Spinal cord (tissue), 10 donors: ENCODE data around the gene RASAL3. TPM values are rescaled to one million over a fixed set of nuclear protein-coding genes. Genes with fewer than 3 reads are reported as not detected.

Experiments used
- DNase-seq, 6 donors: peaks; one replicate each; pipeline versions ENCODE4 v3.0.0 to v3.0.0-alpha.2; 2013 to 2015; ENCODE audit warnings: low spot score in 6 of 6, low read depth in 4 of 6
- H3K27ac ChIP-seq: one replicate; pipeline ENCODE4 v1.5.1; 2013; ENCODE audit warnings: low read depth, low read length, control low read depth
- H3K27me3 ChIP-seq: one replicate; pipeline ENCODE4 v1.6.1; 2013; ENCODE audit warnings: low read length; ENCODE audit not compliant: control insufficient read depth, insufficient read depth
- H3K36me3 ChIP-seq: one replicate; pipeline ENCODE4 v1.6.1; 2013; ENCODE audit warnings: low read length; ENCODE audit not compliant: control insufficient read depth, insufficient read depth
- H3K4me1 ChIP-seq: one replicate; pipeline ENCODE4 v1.6.1; 2013; ENCODE audit warnings: low read length; ENCODE audit not compliant: control insufficient read depth, insufficient read depth
- H3K4me3 ChIP-seq: one replicate; pipeline ENCODE4 v1.5.1; 2013; ENCODE audit warnings: low read depth, low read length, control low read depth
- H3K9me3 ChIP-seq: one replicate; pipeline ENCODE4 v1.6.1; 2013; ENCODE audit warnings: low read length; ENCODE audit not compliant: control insufficient read depth, insufficient read depth
- WGBS: methylation state at CpG from one replicate; pipeline ENCODE4 v1.1.5; 2013; ENCODE audit warnings: missing lambda C conversion rate; ENCODE audit not compliant: insufficient coverage; 5-methylcytosine and 5-hydroxymethylcytosine counted together
- polyA plus RNA-seq, 2 donors: library from polyadenylated mRNA; unstranded; fragments of 120-200 nt; gene quantifications; one replicate each; pipeline ENCODE4 v1.2.1, GENCODE V29; 2013; ENCODE audit not compliant: insufficient read length in 2 of 2
- total RNA-seq, 2 donors: library from RNA; depleted of rRNA in 1 of 2; stranded (reverse); fragments of 120-200 nt in 1 of 2; fragments of >200 nt in 1 of 2; gene quantifications; one replicate each; pipeline versions ENCODE4 v1.2.3 to v1.2.4, GENCODE V29; 2013 to 2014
- donor health status: healthy.

The RASAL3 gene
- total and polyA plus RNA-seq, 4 donors, result 1.9 to 4.2 (median 2.8) TPM

DNA sequence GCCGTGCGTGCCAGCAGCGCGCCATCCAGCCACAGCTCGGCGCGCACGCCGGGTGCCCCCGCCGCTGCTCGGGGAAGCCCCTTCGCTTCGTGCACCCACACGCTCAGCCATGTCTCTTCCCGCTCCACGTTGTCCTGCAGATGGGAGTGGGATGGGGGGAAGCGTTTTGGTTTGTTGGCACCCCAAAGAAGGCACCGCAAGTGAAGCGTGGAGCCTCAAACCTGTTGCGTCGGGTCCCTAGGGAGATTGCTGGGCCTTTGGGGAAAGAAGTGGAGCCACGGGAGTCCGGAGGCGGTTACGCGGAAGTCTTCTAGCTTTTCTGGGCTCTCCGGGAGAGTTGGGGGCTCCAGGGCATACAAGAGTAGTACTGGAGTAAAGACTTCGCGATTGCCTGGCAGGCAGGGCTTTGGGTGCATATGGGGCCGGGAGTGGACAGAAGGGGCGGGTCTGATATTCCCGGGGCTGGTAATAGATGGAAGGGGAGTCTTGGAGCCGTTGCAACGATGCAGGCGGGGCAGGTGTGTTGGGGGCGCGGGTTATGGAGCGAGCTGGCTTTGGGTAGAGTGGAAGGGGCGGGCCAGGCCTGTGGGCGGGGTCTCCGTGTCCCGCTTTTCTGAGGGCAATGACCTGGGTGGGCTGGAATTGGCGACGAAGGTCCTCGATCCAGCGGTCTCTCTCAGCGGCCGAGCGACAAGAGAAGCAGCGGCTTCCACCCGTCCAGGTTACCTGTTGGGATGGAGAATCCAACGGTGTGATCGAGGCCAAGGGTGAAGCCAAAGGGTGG is 6.5 kb downstream of the RASAL3 start:
- no peaks in the 10 kb centered on the region for H3K9me3 ChIP-seq
- no peak for DNase-seq
- 6% methylated on average over 49 of the region's 54 CpGs for WGBS
- no peaks in the 10 kb centered on the region for H3K36me3 ChIP-seq
- no peak overlapping the region for H3K4me3 ChIP-seq
- peaks cover 59% of the 10 kb centered on the region for H3K27me3 ChIP-seq
- H3K27ac ChIP-seq, result no peak overlapping the region
- peaks cover 26% of the 10 kb centered on the region for H3K4me1 ChIP-seq

DNA sequence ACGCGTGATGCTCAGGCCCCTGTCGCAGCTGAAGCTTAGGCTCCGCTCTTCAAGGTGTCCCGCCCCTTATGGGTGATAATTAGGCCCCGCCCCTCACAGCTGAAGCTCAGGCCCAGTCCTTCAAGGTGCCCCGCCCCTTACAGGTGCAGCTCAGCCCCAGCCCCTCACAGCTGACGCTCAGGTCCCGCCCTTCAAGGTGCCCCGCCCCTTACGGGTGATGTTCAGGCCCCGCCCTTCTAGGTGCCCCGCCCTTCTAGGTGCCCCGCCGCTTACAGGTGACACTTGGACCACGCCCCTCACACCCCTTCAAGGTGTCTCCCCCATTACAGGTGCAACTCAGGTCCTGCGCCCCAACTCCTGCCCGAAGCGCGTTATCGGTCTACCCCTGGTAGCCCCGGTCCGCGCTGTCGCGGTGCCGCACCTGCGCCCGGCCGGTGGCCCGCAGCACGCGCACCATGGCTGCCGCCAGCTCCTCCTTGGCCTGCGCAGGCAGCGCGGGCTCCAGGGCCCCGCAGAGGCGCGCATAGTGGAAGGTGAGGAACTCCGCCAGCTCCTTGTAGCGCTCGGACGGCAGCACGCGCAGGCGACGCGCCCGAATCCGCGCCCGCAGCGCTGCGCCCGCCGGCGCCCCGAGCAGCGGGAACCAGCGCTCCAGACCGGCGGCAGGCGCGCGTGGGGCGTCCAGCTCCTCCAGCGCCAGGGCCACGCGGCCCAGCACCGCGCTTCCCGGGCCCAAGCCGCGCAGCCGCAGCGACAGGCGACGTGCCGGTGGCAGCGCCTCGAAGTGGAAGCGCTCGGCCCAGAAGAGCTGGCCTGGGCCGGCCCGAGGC is 7.3 kb downstream of the RASAL3 start:
- Histone ChIP-seq H3K9me3 (no peaks in the 10 kb centered on the region), H3K4me3 (no peak overlapping the region), H3K4me1 (peaks cover 31% of the 10 kb centered on the region), H3K27me3 (peaks cover 64% of the 10 kb centered on the region), H3K27ac (no peak overlapping the region), H3K36me3 (no peaks in the 10 kb centered on the region)
- WGBS, result 2% methylated on average over 86 of the region's 86 CpGs
- DNase-seq, result peak in 1 of 6 donors; percentile 27

DNA sequence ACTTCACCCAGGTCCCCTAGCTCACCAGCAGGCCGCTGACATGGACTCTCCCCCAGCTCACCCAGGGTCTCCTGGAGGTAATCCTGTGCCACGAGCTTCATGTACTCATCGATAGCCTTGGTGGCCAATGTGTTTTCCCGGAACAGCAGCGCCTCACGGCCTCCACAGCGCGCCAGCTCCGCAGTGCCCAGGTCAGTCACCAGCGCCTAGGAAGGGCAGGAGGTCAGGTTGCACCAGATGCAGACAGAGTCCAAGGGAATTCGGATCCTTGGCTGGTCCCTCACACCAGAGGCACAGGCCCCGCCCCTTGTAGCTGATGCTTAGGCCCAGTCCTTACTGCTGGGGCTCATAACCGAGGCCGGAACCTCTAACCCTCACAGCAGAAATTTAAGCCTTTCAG is 7.9 kb downstream of the RASAL3 start:
- no peak overlapping the region for H3K27ac ChIP-seq
- H3K4me1 ChIP-seq, result peaks cover 31% of the 10 kb centered on the region
- H3K36me3 ChIP-seq, result no peaks in the 10 kb centered on the region
- peaks cover 68% of the 10 kb centered on the region for H3K27me3 ChIP-seq
- no peaks in the 10 kb centered on the region for H3K9me3 ChIP-seq
- no peak for DNase-seq
- no peak overlapping the region for H3K4me3 ChIP-seq
- 18% methylated on average over 14 of the region's 14 CpGs for WGBS

DNA sequence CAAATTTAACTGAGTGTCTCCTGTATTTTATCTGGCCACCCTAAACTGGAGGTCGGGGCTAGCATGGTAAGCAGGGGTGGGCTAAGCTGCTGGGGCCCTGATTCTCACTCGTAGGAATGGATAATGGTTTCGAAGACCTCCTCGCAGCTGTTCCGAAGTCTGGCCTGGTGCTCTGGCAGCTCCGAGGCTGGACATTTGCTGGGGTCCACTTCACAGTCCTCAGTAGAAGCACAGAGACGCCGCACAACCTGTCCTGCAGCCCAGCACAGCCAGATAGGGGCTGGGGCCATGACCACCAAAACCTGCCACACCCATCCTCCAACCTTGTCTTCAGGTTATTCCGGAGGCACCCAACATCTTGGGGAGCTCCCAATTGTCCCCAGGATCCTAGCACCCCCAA is 8.3 kb downstream of the RASAL3 start:
- Histone ChIP-seq H3K9me3 (no peaks in the 10 kb centered on the region), H3K4me1 (peaks cover 31% of the 10 kb centered on the region), H3K27me3 (peaks cover 66% of the 10 kb centered on the region), H3K36me3 (no peaks in the 10 kb centered on the region), H3K4me3 (no peak overlapping the region), H3K27ac (no peak overlapping the region)
- DNase-seq, result no peak
- 85% methylated on average over 9 of the region's 9 CpGs for WGBS

DNA sequence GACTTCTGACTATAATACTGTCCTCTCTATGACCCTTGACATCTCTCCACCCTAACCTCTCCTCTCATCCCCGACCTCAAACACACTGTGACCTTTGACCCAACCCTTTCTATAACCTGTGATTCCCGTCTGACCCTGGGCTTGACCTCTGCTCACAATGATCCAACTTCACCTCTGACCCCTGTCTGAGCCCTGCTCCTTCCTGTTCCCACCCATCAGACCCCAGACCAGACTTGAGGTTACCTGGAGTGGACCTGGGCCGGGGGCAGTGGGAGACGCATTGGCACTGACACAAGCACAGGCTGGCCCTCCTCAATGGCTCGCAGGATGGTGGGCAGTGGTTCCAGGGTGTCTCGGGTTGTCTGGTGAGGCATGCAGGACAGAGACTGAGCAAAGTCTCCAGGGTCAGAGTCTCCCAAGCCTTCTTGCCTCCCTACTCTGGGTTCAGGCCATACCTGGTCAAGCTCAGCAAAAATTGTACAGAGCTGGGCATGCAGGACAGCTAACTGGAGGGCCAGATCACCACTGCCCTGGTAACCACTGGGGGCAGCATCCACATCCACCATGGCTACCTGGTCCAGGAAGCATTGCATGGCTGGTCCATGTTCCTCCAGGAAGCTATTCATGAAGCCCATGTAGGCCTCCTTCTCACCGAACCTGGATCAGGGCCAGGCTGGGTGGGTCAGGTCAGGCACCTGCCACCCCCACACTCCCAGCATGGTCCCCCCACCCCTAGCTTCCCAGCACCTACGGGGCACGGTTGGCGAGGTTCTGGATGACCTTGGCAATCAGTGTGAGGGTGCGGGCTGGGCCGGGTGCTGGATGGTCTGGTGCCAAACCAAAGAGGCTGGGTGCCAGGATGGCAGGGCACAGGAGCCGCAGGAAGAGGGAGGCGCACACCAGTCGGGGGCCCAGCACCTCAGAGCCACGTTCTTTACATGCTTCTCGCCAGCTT is 10.2 kb downstream of the RASAL3 start:
- H3K4me3 ChIP-seq, result no peak overlapping the region
- H3K9me3 ChIP-seq, result no peaks in the 10 kb centered on the region
- WGBS, result 86% methylated on average over 17 of the region's 17 CpGs
- H3K36me3 ChIP-seq, result no peaks in the 10 kb centered on the region
- no peak overlapping the region for H3K27ac ChIP-seq
- DNase-seq, result no peak
- peaks cover 33% of the 10 kb centered on the region for H3K4me1 ChIP-seq
- H3K27me3 ChIP-seq, result peaks cover 61% of the 10 kb centered on the region

DNA sequence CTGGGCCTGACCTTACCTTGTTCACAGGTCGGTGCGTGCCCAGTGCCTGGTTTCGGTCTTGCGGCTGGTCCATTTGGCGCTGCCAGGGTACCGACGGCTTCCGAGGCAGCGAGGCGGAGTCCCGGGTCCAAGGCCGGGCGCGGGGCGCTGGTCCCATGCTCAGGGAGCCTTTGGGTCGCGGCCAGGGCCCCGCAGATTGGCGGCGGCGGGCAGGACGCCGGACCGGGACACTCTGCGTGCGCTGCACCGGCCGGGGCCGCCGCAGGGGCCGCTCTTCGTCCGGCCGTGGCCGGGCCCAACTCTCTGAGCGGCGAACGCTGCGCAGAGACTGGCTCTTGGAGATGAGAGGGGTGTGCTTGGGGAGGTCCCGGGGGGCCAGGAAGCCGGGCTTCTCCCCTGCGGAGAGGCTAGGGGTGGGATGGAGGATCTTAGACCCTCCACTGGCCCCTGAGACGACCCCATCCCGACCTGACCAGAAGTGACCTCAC is 11.2 kb downstream of the RASAL3 start:
- Histone ChIP-seq H3K4me1 (peaks cover 38% of the 10 kb centered on the region), H3K27ac (no peak overlapping the region), H3K36me3 (peaks cover under 1% of the 10 kb centered on the region), H3K9me3 (no peaks in the 10 kb centered on the region), H3K4me3 (peak overlapping the region; percentile 21), H3K27me3 (peaks cover 57% of the 10 kb centered on the region)
- 4% methylated on average over 41 of the region's 44 CpGs for WGBS
- no peak for DNase-seq

DNA sequence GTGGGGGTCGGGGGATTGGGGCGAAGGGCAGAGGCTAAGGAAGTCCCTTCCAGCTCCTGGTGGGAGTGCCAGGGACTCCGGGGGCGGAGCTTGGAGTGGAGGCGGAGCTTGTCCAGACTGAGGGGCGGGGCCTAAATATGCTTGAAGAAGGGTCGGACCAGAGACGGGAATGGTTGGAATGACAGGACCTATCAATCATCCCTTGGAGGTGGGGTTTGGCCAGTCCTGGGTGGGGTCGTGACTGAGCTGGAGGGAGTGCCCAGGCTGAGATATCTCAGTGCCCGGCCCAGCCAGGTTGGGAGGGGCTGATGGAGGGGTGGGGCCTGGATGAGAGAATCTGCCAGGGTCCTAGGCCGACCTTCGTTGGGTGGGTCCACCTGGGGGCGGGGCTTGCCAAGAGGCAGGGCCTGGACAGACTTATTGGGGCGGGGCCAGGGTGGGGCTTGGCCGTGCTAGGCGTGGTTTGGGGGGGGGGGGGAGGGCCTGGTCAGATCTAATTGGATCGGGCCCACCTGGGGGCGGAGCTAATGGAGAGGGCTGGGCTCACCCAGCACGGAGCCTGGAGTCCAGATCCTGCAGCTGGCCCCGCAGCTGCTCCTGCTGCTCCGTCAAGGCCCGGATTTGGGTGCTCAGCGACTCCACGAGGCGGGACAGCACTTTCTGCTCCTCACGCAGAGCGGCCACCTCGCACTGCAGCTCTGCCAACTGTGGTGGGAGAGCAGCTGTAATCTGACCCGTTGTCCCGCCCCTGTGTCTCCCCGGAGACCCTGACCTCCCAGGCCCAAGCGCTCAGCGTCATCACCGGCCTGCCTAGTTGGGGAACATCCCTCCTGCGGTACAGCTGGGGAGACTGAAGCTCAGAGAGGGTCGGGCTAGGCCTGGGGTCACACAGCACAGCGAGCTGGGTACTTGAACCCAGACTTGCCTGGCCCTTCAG is 12.0 kb downstream of the RASAL3 start:
- Histone ChIP-seq H3K36me3 (peaks cover 8% of the 10 kb centered on the region), H3K4me1 (peaks cover 32% of the 10 kb centered on the region), H3K27ac (no peak overlapping the region), H3K4me3 (peak overlapping the region; percentile 21), H3K27me3 (peaks cover 50% of the 10 kb centered on the region), H3K9me3 (no peaks in the 10 kb centered on the region)
- 4% methylated on average over 34 of the region's 37 CpGs for WGBS
- peak in 2 of 6 donors; percentile 53 to 72 for DNase-seq

DNA sequence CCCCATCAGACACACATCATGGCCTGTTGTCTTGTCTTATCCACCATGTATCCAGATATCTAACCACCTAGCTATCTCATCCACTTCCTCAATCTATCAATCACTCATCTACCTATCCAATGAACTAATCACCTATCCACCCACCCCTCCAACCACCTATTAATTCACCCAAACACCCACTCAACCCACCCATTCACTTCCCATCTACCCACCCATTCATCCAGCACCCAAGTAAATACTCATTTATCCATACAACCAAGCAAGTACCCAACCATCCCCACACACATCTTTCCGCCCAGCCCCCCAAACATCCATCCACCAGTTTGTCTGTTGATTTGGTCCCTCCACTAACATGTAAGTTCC is 13.8 kb downstream of the RASAL3 start:
- no peak overlapping the region for H3K4me3 ChIP-seq
- H3K9me3 ChIP-seq, result no peaks in the 10 kb centered on the region
- H3K4me1 ChIP-seq, result peaks cover 22% of the 10 kb centered on the region
- H3K27me3 ChIP-seq, result peaks cover 33% of the 10 kb centered on the region
- 82% methylated on average over 1 of the region's 1 CpG for WGBS
- H3K36me3 ChIP-seq, result peaks cover 27% of the 10 kb centered on the region
- no peak overlapping the region for H3K27ac ChIP-seq
- DNase-seq, result no peak
